Osteocyte (in vitro differentiated cells): Measurements from ENCODE around the gene ST3GAL3. TPM values are rescaled to one million over a fixed set of nuclear protein-coding genes. Genes with fewer than 3 reads are reported as not detected.

Experiments used
- DNase-seq: peaks from one replicate; pipeline ENCODE4 v3.0.0; 2021; ENCODE audit warnings: mixed read lengths; ENCODE audit not compliant: unreplicated experiment; ENCODE audit errors: extremely low spot score
- H3K27ac Mint-ChIP-seq: one replicate; pipeline ENCODE4 v1.8.0; 2021; ENCODE audit warnings: mild to moderate bottlenecking, mixed read lengths; ENCODE audit not compliant: unreplicated experiment
- H3K27me3 Mint-ChIP-seq: one replicate; pipeline ENCODE4 v1.8.0; 2021; ENCODE audit warnings: mixed read lengths; ENCODE audit not compliant: unreplicated experiment
- H3K36me3 Mint-ChIP-seq: one replicate; pipeline ENCODE4 v1.8.0; 2021; ENCODE audit warnings: mixed read lengths; ENCODE audit not compliant: unreplicated experiment
- H3K4me1 Mint-ChIP-seq: one replicate; pipeline ENCODE4 v1.8.0; 2021; ENCODE audit warnings: mixed read lengths; ENCODE audit not compliant: unreplicated experiment
- H3K4me3 Mint-ChIP-seq: one replicate; pipeline ENCODE4 v1.8.0; 2021; ENCODE audit warnings: mild to moderate bottlenecking, moderate library complexity, mixed read lengths; ENCODE audit not compliant: unreplicated experiment
- H3K9me3 Mint-ChIP-seq: one replicate; pipeline ENCODE4 v1.8.0; 2021; ENCODE audit warnings: mixed read lengths; ENCODE audit not compliant: unreplicated experiment
- CTCF ChIP-seq: fragments of 200-600 bp; sonication (generic); IDR thresholded peaks from 2 replicates; pipeline ENCODE4 v1.5.0; 2021; ENCODE audit warnings: antibody characterized with exemption, mild to moderate bottlenecking, moderate library complexity
- total RNA-seq: library from RNA; stranded (reverse); gene quantifications from 2 replicates; pipeline ENCODE4 v1.2.1, GENCODE V29; 2021

ST3GAL3 gene
- total RNA-seq, 1 donor from 2014 or later, result 26.4 TPM

- Mint-ChIP-seq H3K27me3 (no peaks in the 10 kb centered on the region), H3K4me3 (no peak overlapping the region), H3K4me1 (no peaks in the 10 kb centered on the region), H3K27ac (no peak overlapping the region), H3K9me3 (no peaks in the 10 kb centered on the region), H3K36me3 (peaks cover 49% of the 10 kb centered on the region)
- no peak for DNase-seq
- no peak for TF ChIP-seq CTCF
These were observed 35.6 kb upstream of the ST3GAL3 start for GRCh38 chr1:43671626-43672330.

GRCh38 chr1:43673261-43673660 lies 34.1 kb upstream of the ST3GAL3 start:
- H3K9me3 Mint-ChIP-seq, result no peaks in the 10 kb centered on the region
- no peak for TF ChIP-seq CTCF
- H3K4me3 Mint-ChIP-seq, result no peak overlapping the region
- H3K27me3 Mint-ChIP-seq, result no peaks in the 10 kb centered on the region
- peaks cover 45% of the 10 kb centered on the region for H3K36me3 Mint-ChIP-seq
- H3K4me1 Mint-ChIP-seq, result no peaks in the 10 kb centered on the region
- DNase-seq, result no peak
- no peak overlapping the region for H3K27ac Mint-ChIP-seq

GRCh38 chr1:43678940-43679339 lies 28.4 kb upstream of the ST3GAL3 start:
- Mint-ChIP-seq H3K9me3 (no peaks in the 10 kb centered on the region), H3K4me3 (no peak overlapping the region), H3K36me3 (peaks cover 36% of the 10 kb centered on the region), H3K27ac (no peak overlapping the region), H3K4me1 (no peaks in the 10 kb centered on the region), H3K27me3 (no peaks in the 10 kb centered on the region)
- DNase-seq, result no peak
- no peak for TF ChIP-seq CTCF

- Mint-ChIP-seq H3K4me3 (no peak overlapping the region), H3K4me1 (peaks cover 3% of the 10 kb centered on the region), H3K27ac (no peak overlapping the region), H3K36me3 (peaks cover 56% of the 10 kb centered on the region), H3K27me3 (no peaks in the 10 kb centered on the region), H3K9me3 (no peaks in the 10 kb centered on the region)
- no peak for TF ChIP-seq CTCF
- DNase-seq, result no peak
These were observed 23.8 kb upstream of the ST3GAL3 start for GRCh38 chr1:43683560-43683959.

- DNase-seq, result no peak
- Mint-ChIP-seq H3K9me3 (no peaks in the 10 kb centered on the region), H3K4me1 (peaks cover 3% of the 10 kb centered on the region), H3K27ac (no peak overlapping the region), H3K36me3 (peaks cover 70% of the 10 kb centered on the region), H3K4me3 (no peak overlapping the region), H3K27me3 (no peaks in the 10 kb centered on the region)
- TF ChIP-seq CTCF, result no peak
These were observed 20.5 kb upstream of the ST3GAL3 start for GRCh38 chr1:43686801-43687200.
